Adrenal gland (tissue), 12 donors: ENCODE data around the gene TBC1D22A. TPM values are rescaled to one million over a fixed set of nuclear protein-coding genes. Genes with fewer than 3 reads are reported as not detected.
A peak's percentile ranks its signal among the peaks of the same experiment; 100 is the strongest.

ENCODE experiments used
- DNase-seq, 7 donors: peaks; one replicate each; pipeline ENCODE4 v3.0.0-alpha.2; 2019 to 2020
- H3K27ac ChIP-seq, 5 donors: fragments of 200-600 bp; sonication (generic) in 4 of 5; 1 replicate in 3 of 5; 2 replicates in 2 of 5; pipeline versions ENCODE4 v1.5.1 to v1.8.0; 2016 to 2020; ENCODE audit warnings: mild to moderate bottlenecking in 1 of 5
- H3K27me3 ChIP-seq: fragments of 200-600 bp; 2 replicates; pipeline ENCODE4 v1.8.0; 2021
- H3K36me3 ChIP-seq, 2 donors: fragments of 200-600 bp; replicated peaks in 1 of 2; 1 replicate in 1 of 2; 2 replicates in 1 of 2; pipeline versions ENCODE4 v1.5.1 to v1.8.0; 2018 to 2022
- H3K4me1 ChIP-seq, 2 donors: fragments of 200-600 bp; replicated peaks in 1 of 2; 1 replicate in 1 of 2; 2 replicates in 1 of 2; pipeline versions ENCODE4 v1.5.1 to v1.8.0; 2018 to 2021
- H3K4me3 ChIP-seq, 4 donors: fragments of 200-600 bp; sonication (generic) in 3 of 4; one replicate each; pipeline ENCODE4 v1.5.1; 2016 to 2018
- H3K9me3 ChIP-seq, 3 donors: fragments of 200-600 bp; sonication (generic) in 1 of 3; replicated peaks in 1 of 3; 1 replicate in 2 of 3; 2 replicates in 1 of 3; pipeline versions ENCODE4 v1.5.1 to v1.8.0; 2016 to 2021
- CTCF ChIP-seq, 6 experiments: fragments of 450-650 bp in 4 of 6; fragments of 200-600 bp in 2 of 6; sonication (generic) in 1 of 6; IDR thresholded peaks; 1 replicate in 5 of 6; 2 replicates in 1 of 6; pipeline versions ENCODE4 v1.5.1 to v1.8.0; 2016 to 2021; ENCODE audit warnings: antibody characterized with exemption in 6 of 6, mild to moderate bottlenecking in 2 of 6, moderate library complexity in 1 of 6
- POLR2A ChIP-seq, 2 donors: fragments of 450-650 bp; IDR thresholded peaks; one replicate each; pipeline ENCODE4 v1.6.1; 2017; ENCODE audit warnings: antibody characterized with exemption in 2 of 2, mild to moderate bottlenecking in 2 of 2, moderate library complexity in 1 of 2
- WGBS, 4 donors: extraction: QIAGEN DNeasy Blood & Tissue Kit in 2 of 4; methylation state at CpG; one replicate each; pipeline versions ENCODE4 v1.1.5 to v1.1.7; 2013 to 2017; 5-methylcytosine and 5-hydroxymethylcytosine counted together
- intact Hi-C, 2 donors: fragments of 100-400 bp; cut with DNase I; formaldehyde crosslinking; loops; one replicate each; pipeline versions ENCODE4 v1.14.1 to v1.15.0; 2022 to 2023
- polyA plus RNA-seq, 3 donors: library from polyadenylated mRNA; stranded (reverse); fragments of 200-250 nt in 2 of 3; fragments of 350-450 nt in 1 of 3; fragmentation: Illumina TruSeq in 1 of 3; extraction: RNeasy Lipid Tissue Mini Kit (QIAGEN cat#74804) in 1 of 3; gene quantifications; one replicate each; pipeline ENCODE4 v1.2.3, GENCODE V29; 2013 to 2014
- total RNA-seq, 9 donors: library from RNA; depleted of rRNA in 4 of 9; stranded (reverse); fragments of >200 nt in 4 of 9; fragments of 120-200 nt in 1 of 9; fragmentation: NEBNext Ultra II Directional in 1 of 9; extraction: Animal tissue kit (Norgen Biotek cat#: 25700) in 1 of 9; gene quantifications; one replicate each; pipeline versions ENCODE4 v1.1.0 to v1.2.4, GENCODE V29; 2013 to 2023
- donor health status: healthy with polysubstance abuse.
- donor health status: Bipolar disorder and iron deficiency.
- donor health status: DM: yes; HTN: yes; CAD: no.
- donor health status: DM: no; HTN: no; CAD: no.
- donor health status: DM: no; HTN: no; CAD: no.
- donor health status: DM: yes; HTN: yes; CAD: no.

The TBC1D22A gene
- total and polyA plus RNA-seq, 12 donors: 11.5 to 44.2 (median 28.1) TPM

GRCh38 chr22:47203554-47203991 is 441.1 kb downstream of the TBC1D22A start:
- Histone ChIP-seq H3K4me1 (no peaks in the 10 kb centered on the region), H3K9me3 (no peaks in the 10 kb centered on the region), H3K36me3 (no peaks in the 10 kb centered on the region), H3K27ac (no peak overlapping the region), H3K27me3 (peaks cover 3% of the 10 kb centered on the region), H3K4me3 (no peak overlapping the region)
- peak in 1 of 7 donors; percentile 39 for DNase-seq
- 60 to 84% (median 83%) methylated on average over 5 to 10 of the region's 10 CpGs for WGBS, 4 donors
- intact Hi-C loops: no loop called here
- TF ChIP-seq CTCF (IDR thresholded peaks at IDR 0.05): no peak
- no peak for TF ChIP-seq POLR2A (IDR thresholded peaks at IDR 0.05)

- 72 to 81% (median 76%) methylated on average over 28 of the region's 28 CpGs for WGBS, 4 donors
- Histone ChIP-seq H3K4me1 (no peaks in the 10 kb centered on the region), H3K4me3 (no peak overlapping the region), H3K27me3 (no peaks in the 10 kb centered on the region), H3K9me3 (no peaks in the 10 kb centered on the region), H3K27ac (no peak overlapping the region), H3K36me3 (no peaks in the 10 kb centered on the region)
- DNase-seq: peak in 1 of 7 donors; percentile 33
- intact Hi-C loops: no loop called here
- TF ChIP-seq POLR2A (IDR thresholded peaks at IDR 0.05) (no peak), CTCF (IDR thresholded peaks at IDR 0.05) (no peak)
Measured at GRCh38 chr22:47204002-47204979, 441.8 kb downstream of the TBC1D22A start.

GRCh38 chr22:47205081-47205491 is 442.6 kb downstream of the TBC1D22A start:
- no peak overlapping the region for H3K27ac ChIP-seq
- no peaks in the 10 kb centered on the region for H3K36me3 ChIP-seq
- H3K27me3 ChIP-seq: no peaks in the 10 kb centered on the region
- H3K4me1 ChIP-seq: no peaks in the 10 kb centered on the region
- no peaks in the 10 kb centered on the region for H3K9me3 ChIP-seq
- 74 to 91% (median 83%) methylated on average over 10 to 13 of the region's 13 CpGs for WGBS, 4 donors
- DNase-seq: peak in 1 of 7 donors; percentile 24
- no peak overlapping the region for H3K4me3 ChIP-seq
- intact Hi-C loops: no loop called here
- TF ChIP-seq CTCF (IDR thresholded peaks at IDR 0.05) (no peak), POLR2A (IDR thresholded peaks at IDR 0.05) (no peak)

- DNase-seq: peak in 1 of 7 donors; percentile 40
- WGBS, 4 donors: 61 to 79% (median 71%) methylated on average over 2 to 10 of the region's 10 CpGs
- H3K4me1 ChIP-seq: no peaks in the 10 kb centered on the region
- H3K4me3 ChIP-seq: no peak overlapping the region
- H3K9me3 ChIP-seq: no peaks in the 10 kb centered on the region
- H3K27ac ChIP-seq: no peak overlapping the region
- H3K27me3 ChIP-seq: no peaks in the 10 kb centered on the region
- no peak for TF ChIP-seq POLR2A (IDR thresholded peaks at IDR 0.05)
- TF ChIP-seq CTCF (IDR thresholded peaks at IDR 0.05): no peak
- intact Hi-C loops: no loop called here
- no peaks in the 10 kb centered on the region for H3K36me3 ChIP-seq
Measured at GRCh38 chr22:47205554-47205953, 443.1 kb downstream of the TBC1D22A start.
